ENCODE measurements around the gene ACSL5.
"Not testable (repeated sequence)": the region's sequence is repeated elsewhere in the genome, so short reads cannot be mapped to it uniquely, and the experiment has no call there.

ACSL5 gene

DNA sequence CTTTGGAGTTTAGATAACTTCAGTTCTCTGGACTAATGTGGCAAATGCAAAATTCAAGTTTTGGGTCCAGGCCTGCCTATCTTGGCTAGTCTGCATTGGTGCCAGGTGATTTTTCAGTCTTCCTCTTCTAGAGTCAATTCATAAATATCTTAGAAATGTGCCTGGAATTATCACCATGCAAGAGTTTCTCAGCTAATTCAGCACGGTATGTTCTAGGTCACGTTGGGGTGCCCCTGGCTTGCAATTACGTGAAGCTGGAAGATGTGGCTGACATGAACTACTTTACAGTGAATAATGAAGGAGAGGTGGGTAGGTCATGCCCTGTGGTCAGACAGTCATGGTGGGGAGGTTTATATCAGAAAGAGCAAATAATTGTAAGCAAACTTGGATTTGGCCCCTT lies 47.8 kb downstream of the ACSL5 start:
- no peak for DNase-seq

- no peak for DNase-seq
These were observed 50.7 kb downstream of the ACSL5 start for GRCh38 chr10:112424651-112425050.

DNA sequence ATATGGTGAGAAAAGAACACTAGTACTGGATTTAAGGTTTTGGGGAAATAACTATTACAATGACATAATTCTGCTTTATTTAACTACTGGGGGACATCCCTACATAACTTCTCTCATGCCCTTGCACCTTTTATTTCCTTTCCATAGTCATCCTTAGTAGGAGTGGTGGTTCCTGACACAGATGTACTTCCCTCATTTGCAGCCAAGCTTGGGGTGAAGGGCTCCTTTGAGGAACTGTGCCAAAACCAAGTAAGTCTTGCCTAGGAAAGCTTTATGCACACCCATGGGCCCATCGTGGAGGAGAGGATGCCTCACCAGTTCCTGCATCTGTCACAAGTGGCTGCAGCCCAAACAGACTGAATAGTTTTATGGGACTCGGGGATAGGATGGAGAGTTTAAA lies 52.2 kb downstream of the ACSL5 start:
- no peak for DNase-seq

GRCh38 chr10:112429147-112429546 lies 55.2 kb downstream of the ACSL5 start:
- DNase-seq = no peak

- no peak for DNase-seq
These were observed 55.8 kb downstream of the ACSL5 start for GRCh38 chr10:112429654-112430230.

GRCh38 chr10:112433136-112433535 lies 59.2 kb downstream of the ACSL5 start:
- DNase-seq = no peak

- DNase-seq = no peak
These were observed 61.2 kb downstream of the ACSL5 start for GRCh38 chr10:112434988-112435619.

- no peak for DNase-seq
These were observed 64.4 kb downstream of the ACSL5 start for GRCh38 chr10:112438356-112438755.

GRCh38 chr10:112441520-112441919 lies 67.6 kb downstream of the ACSL5 start:
- no peak for DNase-seq

DNA sequence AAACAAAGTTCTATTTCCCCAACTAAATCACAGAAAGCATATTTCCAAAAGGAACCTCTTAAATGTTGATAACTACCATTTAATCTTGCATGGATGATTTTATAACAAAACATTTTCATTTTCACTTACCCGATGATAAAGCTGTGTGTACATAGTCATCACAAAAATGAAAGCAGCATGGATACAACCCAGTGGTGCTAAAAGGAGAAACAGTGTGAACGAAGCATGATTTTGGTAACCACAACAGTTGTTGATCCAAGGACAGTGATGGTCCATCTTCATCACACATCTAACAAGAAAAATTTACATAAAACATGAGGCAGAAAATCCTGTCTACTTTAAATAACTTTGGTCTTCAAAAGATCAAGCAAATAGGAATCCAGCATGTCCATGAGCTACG lies 68.1 kb downstream of the ACSL5 start:
- no peak for DNase-seq

DNA sequence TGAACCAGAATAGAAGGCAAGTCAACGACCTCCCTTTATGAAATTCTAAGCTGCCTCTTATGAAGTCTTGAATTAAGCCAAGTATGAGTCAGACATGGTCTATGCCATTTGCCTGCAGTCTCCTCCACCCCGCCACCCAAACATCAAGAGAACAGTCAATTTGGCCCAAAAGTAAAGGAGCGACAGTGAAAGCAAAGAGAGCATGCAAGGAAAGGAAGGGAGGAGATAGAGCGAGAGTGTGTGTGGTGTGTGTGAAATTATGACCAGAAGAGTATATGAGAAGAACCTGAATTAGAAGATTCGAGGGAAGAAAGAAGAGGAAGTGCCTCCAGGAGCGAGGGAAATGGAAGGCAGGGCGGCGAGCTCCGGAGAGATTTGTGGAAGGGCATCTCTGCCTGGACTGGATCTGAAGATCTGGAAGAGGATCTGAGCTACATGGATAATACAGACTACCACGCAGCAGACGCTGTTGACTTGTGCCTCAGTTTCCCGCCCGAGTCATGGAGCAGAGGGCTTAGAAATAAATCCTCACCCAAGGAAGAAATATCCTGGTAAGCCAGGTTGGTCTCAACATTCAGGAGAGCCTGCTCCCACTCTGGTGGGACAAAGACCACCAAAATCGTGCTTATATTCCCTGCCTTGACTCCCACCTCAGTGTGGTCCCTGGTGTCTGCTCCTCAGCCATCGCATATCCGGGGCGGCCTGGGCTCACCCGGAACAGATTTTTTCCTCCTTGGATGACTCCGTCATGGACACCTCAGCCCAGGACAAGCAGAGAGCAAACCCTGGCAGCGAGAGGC lies 72.3 kb downstream of the ACSL5 start:
- DNase-seq = no peak

DNA sequence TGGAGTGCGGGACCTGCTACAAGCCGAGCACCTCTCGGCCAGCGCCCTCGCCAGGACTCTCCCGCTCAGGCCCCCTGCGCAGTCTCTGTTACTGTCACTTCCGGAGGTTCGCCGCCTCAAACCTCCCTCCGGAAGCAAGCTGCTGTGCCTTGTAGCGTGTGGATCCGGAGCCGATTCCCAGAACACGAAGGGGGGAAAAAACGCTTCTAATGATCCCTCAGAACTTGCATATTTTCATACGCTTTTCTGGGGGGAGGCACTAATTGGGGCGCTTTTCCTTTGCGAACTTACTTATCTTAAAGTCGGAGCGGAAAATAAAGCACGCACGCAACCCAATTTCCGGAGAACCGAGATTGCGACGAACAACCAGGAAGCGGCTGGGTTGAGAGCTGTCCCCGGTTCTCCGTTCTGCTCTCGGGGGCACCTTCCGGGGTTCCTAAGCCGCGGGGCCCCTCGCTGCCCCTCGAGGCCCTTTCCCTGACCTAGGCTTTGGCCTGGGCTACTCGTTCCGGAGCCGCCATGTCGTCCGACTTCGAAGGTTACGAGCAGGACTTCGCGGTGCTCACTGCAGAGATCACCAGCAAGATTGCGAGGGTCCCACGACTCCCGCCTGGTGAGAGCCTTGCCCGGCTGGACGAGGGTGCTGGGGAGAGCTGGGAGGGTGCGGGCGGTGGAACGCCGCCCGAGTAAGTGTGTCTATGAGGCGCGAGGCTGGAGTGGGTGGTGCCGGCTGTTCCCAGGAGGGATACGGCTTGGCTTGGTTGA lies 73.1 kb downstream of the ACSL5 start, which contains the start of the genes VTI1A and ZDHHC6:
VTI1A (plus strand) TSS at position 361 of the 765 bp plus-strand sequence; CDS start at position 520, 159 bp downstream.
ZDHHC6 (minus strand) TSS at position 60 of the 765 bp plus-strand sequence. CDS start 1,478 bp downstream, outside the sequence.
- peak; percentile 94 for DNase-seq

- no peak for DNase-seq
These were observed 73.7 kb downstream of the ACSL5 start for GRCh38 chr10:112447620-112447928.

DNA sequence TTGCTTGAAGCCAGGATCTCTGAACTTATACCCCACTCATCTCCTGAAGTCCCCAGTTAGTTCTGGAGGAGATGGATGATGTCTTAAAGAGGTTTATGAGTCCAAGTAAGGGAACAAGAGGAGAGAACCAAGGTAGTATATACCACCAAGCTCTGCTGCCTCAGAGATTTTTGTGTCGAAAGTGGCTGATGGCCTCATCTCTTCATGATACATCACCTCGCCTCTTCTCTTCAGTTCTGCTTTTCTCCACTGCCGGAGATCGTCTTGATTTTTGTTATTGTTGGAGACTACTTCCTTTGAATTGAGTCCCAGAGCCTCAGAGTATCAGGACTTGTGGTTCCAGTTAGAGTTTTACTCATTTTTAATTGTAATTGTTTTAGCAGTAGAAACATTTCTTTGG lies 75.0 kb downstream of the ACSL5 start:
- no peak for DNase-seq

- DNase-seq = no peak
These were observed 81.2 kb downstream of the ACSL5 start for GRCh38 chr10:112454910-112455779.

- DNase-seq = no peak
These were observed 82.6 kb downstream of the ACSL5 start for GRCh38 chr10:112456533-112456932.

DNA sequence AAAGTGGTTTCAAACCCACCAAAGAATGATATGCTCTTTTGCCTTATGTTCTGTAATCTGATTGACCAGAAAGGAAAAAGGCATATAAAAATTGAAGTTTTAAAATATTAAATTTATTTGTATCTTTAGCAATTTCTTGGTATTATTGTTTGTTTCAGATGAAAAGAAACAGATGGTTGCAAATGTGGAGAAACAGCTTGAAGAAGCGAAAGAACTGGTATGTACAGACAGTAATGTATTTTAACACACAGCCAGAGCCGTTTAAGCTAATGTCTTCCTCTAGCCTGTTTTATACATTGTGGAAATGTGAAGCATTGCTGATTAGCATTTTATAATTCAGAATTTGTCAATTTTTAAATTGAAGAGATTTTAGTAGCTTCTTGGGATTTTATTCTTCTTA lies 86.5 kb downstream of the ACSL5 start:
- DNase-seq = no peak

GRCh38 chr10:112461029-112461887 lies 87.3 kb downstream of the ACSL5 start:
- no peak for DNase-seq

DNA sequence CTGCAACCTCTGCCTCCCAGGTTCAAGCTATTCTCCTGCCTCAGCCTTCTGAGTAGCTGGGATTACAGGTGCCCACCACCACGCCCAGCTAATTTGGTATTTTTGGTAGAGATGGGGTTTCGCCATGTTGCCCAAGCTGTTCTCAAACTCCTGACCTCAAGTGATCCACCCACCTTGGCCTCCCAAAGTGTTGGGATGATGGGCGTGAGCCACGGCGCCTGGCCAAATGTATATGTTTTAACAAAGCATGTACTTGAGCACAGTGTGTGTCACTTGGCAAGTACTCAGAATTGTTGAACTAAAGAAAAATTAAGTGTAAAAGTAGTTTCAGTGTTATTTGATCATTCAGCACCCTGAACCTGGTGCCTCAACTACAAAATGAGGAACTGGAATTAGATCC lies 90.2 kb downstream of the ACSL5 start:
- not testable (repeated sequence) for DNase-seq

GRCh38 chr10:112465299-112465883 lies 91.5 kb downstream of the ACSL5 start:
- no peak for DNase-seq

GRCh38 chr10:112466802-112467201 lies 92.9 kb downstream of the ACSL5 start:
- DNase-seq = no peak

All from activated CD8-positive, alpha-beta memory T cell treated with anti-CD3 and anti-CD28 coated beads for 24 hours (primary cell).